ENCODE data around the gene HNRNPA1.

HNRNPA1 gene

DNA sequence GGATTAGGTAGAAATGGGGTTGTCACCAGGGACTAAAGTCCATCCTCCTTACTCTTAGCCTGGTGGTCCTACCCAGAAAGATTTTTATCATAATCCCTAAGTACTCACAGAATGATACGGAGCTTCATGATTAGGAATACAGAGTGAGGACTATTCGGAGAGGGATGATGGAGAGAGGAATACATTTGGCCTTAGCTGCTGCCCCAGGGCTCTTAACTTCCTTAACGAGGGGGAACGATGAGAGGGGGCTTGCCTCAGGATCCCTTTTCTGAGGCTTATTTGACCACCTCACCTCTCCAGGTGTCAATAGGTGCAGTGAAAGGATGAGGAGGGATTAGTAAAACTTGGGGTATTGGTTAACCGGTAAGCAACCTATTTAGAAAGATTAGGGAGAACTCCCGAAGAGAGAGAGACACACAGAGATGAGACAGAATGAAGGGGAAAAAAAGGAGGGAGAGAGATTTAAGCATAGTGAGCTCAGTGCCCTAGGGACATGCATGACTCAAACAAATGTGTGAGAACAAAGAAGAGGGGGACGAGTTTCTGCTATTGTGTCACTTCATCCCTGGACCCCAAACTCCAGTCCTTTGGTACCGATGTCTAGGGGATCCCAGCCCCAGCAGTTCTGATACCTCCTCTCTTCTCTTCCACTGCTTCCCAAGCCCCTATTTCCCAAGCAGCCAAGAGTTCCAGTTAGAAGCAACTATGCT lies 19.1 kb downstream of the HNRNPA1 start:
- no peak overlapping the region for H3K4me3 ChIP-seq (ENCODE audit: low read depth, low read length)
- TF ChIP-seq, protein P1, sequence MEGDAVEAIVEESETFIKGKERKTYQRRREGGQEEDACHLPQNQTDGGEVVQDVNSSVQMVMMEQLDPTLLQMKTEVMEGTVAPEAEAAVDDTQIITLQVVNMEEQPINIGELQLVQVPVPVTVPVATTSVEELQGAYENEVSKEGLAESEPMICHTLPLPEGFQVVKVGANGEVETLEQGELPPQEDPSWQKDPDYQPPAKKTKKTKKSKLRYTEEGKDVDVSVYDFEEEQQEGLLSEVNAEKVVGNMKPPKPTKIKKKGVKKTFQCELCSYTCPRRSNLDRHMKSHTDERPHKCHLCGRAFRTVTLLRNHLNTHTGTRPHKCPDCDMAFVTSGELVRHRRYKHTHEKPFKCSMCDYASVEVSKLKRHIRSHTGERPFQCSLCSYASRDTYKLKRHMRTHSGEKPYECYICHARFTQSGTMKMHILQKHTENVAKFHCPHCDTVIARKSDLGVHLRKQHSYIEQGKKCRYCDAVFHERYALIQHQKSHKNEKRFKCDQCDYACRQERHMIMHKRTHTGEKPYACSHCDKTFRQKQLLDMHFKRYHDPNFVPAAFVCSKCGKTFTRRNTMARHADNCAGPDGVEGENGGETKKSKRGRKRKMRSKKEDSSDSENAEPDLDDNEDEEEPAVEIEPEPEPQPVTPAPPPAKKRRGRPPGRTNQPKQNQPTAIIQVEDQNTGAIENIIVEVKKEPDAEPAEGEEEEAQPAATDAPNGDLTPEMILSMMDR (IDR thresholded peaks at IDR 0.05; ENCODE audit: insufficient read depth, low read depth, low read length, missing control alignments), result no peak
- no peak for DNase-seq (ENCODE audit: low read depth)

DNA sequence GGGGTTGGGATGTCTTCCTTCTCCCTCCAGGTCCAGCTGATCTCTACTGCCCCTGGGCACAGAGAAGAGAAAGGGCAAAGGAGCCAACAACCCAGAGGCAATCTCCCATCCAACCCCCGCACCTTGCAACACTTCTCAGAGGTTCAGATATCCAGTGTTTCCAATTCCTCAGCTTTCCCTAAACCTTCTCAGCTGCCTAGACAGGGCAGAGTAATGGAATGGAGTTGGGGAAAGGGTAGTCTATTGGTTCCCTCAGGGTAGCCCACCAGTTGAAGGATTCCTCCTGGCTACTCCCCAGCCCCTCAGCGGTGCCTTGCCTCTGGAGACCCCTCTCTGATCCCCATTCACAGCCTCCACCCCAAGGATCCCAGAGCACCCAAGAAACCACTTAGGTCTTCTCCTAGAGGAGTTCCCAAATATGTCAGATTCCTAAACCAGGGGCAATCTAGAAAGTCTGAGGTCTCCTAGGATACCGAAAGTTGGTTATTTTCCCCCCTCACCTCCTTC lies 19.8 kb downstream of the HNRNPA1 start:
- no peak for DNase-seq (ENCODE audit: low read depth)
- H3K4me3 ChIP-seq (ENCODE audit: low read depth, low read length), result no peak overlapping the region
- TF ChIP-seq, protein P1 (IDR thresholded peaks at IDR 0.05; ENCODE audit: insufficient read depth, low read depth, low read length, missing control alignments), result no peak

DNA sequence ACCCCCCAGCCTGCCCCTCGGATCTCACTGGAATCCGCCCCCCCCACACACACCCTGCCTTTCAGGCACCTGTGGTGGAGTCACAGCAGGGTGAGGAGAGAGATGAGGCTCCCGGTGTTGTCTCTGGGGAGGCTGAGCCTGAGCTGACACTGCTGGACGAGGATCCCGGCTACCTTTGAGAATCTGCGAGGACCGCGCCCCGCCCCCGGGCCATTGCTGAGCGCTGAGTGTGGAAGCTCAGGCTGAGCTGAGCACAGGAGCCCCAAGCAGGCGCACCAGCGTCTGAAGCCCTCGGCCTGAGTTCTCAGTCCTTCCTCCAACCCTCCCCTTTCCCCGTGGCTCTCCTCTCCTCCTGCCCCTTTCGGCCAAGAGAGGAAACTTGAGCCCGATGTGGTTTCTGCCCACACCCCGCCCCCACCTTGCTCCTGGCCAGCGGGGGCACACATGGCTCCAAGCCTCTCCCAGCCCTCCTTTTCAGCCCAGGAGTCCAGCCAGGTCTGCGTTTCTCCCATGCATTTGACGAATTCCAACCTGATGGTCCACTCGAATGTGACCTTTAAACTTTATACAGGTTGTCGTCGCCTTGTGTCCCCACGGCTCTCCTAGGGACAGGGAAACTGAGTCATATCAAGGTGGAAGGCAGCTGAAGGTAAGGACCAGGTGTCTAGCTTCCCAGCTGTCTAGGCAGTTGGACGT lies 20.4 kb downstream of the HNRNPA1 start, which contains the start of gene NFE2:
Gene NFE2 (minus strand): TSS at position 284 of the 696 bp plus-strand sequence. CDS start 5,767 bp downstream, outside the sequence.
- TF ChIP-seq, protein P1 (IDR thresholded peaks at IDR 0.05; ENCODE audit: insufficient read depth, low read depth, low read length, missing control alignments), result no peak
- no peak within 1 kb of the TSS for H3K4me3 ChIP-seq (ENCODE audit: low read depth, low read length)
- no peak for DNase-seq (ENCODE audit: low read depth)

DNA sequence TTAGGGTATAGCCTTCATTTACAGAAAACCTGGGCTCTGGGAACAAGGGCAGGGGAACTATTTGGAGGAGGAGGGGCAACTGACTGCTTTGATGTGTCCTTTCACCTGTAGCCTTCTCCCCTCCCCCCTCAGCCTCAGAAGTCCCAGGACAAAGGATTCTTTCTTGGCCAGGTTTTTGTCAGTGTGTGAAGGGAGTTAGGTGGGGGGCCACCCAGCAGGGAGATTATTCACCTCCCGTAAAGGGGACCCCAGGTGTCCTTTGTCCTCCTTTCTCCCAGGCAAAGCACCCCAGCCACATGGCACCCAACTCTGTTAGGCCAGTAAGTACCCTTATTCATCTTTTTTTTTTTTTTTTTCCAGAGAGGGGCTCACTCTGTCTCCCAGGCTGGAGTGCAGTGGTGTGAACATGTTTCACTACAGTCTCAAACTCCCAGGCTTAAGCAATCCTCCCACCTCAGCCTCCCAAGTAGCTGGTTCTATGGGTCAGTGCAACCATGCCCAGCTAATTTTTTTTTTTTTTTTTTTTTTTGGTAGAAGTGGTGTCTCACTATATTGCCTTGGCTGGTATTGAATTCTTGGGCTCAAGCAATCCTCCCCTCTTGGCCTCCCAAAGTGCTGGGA lies 21.0 kb downstream of the HNRNPA1 start:
- TF ChIP-seq, protein P1 (IDR thresholded peaks at IDR 0.05; ENCODE audit: insufficient read depth, low read depth, low read length, missing control alignments), result no peak
- DNase-seq (ENCODE audit: low read depth), result no peak
- H3K4me3 ChIP-seq (ENCODE audit: low read depth, low read length), result no peak overlapping the region

DNA sequence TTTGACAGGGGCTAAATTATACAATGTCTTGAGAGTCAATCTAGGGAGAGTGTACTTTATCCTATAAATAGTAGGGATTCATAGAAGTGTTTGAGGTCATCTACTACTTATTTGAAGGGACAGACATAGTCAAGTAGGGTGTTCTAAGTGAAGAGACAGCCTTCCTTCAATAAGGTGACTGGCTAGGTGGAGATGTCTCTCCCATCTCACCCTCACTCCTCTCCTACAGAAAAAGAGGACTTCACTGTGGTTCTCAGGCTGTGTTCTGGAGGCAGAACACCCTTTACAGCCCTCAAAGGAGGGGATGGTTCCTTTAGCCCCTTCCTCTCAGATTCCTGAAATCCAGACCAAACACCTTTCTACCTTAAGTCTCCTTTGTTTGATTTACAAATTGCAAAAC lies 23.1 kb downstream of the HNRNPA1 start:
- TF ChIP-seq, protein P1 (IDR thresholded peaks at IDR 0.05; ENCODE audit: insufficient read depth, low read depth, low read length, missing control alignments), result no peak
- no peak overlapping the region for H3K4me3 ChIP-seq (ENCODE audit: low read depth, low read length)
- DNase-seq (ENCODE audit: low read depth), result no peak

DNA sequence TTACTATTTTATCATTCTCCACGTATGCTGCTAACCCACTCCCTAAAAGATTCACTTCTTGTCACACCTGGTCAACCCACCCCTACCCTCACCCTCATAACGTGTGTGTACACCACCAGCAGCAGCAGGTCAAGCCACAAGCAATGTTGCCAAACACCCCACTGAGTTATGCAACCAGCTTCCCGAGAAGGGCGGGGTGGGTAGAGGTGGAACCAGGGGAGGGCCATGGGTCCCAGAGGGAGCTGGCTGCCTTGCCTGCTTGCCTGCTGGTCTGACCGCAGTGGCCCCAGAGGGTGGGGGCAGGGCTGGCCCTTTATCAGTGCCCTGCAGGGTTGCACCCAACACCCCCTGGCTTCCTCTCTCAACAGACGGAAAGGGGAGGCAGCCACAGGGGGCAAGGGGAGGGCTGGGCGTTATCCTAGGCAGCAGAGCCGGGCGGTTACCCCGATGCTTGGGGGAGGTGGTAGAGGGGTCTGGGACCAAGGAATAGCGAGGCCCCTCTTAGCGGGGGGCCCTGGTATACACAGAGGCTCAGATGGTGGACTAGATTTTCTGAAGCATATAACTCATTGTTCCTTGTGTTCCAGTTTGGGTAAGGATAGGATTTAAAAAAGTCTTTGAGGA lies 23.8 kb downstream of the HNRNPA1 start:
- no peak for DNase-seq (ENCODE audit: low read depth)
- H3K4me3 ChIP-seq (ENCODE audit: low read depth, low read length), result no peak overlapping the region
- TF ChIP-seq, protein P1 (IDR thresholded peaks at IDR 0.05; ENCODE audit: insufficient read depth, low read depth, low read length, missing control alignments), result no peak
